ENCODE results near the gene FAM135A.
"Not testable (repeated sequence)": the region's sequence is repeated elsewhere in the genome, so short reads cannot be mapped to it uniquely, and the experiment has no call there.

DNA sequence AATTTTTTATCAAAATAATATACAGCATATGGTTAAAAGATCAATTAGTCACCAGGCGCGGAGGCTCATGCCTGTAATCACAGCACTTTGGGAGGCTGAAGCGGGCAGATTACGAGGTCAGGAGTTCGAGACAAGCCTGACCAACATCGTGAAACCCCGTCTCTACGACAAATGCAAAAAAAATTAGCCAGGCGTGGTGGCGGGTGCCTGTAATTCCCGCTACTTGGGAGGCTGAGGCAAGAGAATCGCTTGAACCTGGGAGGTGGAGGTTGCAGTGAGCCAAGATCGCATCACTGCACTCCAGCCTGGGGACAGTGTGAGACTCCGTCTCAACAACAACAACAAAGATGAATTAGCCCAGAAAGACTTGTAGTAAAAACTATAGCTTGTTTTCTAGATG, 46.4 kb downstream of the FAM135A start:
- TF ChIP-seq, protein P1, sequence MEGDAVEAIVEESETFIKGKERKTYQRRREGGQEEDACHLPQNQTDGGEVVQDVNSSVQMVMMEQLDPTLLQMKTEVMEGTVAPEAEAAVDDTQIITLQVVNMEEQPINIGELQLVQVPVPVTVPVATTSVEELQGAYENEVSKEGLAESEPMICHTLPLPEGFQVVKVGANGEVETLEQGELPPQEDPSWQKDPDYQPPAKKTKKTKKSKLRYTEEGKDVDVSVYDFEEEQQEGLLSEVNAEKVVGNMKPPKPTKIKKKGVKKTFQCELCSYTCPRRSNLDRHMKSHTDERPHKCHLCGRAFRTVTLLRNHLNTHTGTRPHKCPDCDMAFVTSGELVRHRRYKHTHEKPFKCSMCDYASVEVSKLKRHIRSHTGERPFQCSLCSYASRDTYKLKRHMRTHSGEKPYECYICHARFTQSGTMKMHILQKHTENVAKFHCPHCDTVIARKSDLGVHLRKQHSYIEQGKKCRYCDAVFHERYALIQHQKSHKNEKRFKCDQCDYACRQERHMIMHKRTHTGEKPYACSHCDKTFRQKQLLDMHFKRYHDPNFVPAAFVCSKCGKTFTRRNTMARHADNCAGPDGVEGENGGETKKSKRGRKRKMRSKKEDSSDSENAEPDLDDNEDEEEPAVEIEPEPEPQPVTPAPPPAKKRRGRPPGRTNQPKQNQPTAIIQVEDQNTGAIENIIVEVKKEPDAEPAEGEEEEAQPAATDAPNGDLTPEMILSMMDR (IDR thresholded peaks at IDR 0.05; ENCODE audit: low read depth, low read length) = not testable (repeated sequence)
- not testable (repeated sequence) for TF ChIP-seq POLR2A (IDR thresholded peaks at IDR 0.05; ENCODE audit: extremely low read depth, insufficient read length)

Measured in NB4 (cell line).